ENCODE results near the gene ACAA1.
"Not testable (repeated sequence)": the region's sequence is repeated elsewhere in the genome, so short reads cannot be mapped to it uniquely, and the experiment has no call there.

DNA sequence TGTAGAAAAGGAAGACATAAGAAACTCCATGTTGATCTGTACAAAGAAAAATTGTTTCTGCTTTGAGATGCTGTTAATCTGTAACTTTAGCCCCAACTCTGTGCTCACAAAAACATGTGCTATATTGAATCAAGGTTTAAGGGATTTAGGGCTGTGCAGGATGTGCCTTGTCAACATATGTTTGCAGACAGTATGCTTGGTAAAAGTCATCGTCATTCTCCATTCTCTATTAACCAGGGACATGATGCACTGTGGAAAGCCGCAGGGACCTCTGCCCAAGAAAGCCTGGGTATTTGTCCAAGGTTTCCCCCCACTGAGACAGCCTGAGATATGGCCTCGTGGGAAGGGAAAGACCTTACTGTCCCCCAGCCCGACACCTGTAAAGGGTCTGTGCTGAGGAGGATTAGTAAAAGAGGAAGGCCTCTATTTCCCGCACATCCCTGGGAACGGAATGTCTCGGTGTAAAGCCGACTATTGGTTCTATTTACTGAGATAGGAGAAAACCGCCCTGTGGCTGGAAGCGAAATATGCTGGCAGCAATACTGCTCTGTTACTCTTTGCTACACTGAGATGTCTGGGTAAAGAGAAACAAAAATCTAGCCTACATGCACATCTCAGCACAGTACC lies 2.3 kb downstream of the ACAA1 start:
- TF ChIP-seq POLR2A (IDR thresholded peaks at IDR 0.05; ENCODE audit: insufficient read depth in 1 of 2, low read depth in 2 of 2, low read length in 2 of 2) (peak in 1 of 2 experiments; percentile 42; a peak in 1 of 4 replicates), FOXP1 (CRISPR knock-in tag; IDR thresholded peaks at IDR 0.05) (peak; percentile 55; the same call in 1 of the 2 replicates)
- TF ChIP-seq KDM1A (CRISPR knock-in tag; IDR thresholded peaks at IDR 0.05); FOXP1 (IDR thresholded peaks at IDR 0.05); POLR2AphosphoS2 (IDR thresholded peaks at IDR 0.05; ENCODE audit: low read depth, low read length); SMC3 (IDR thresholded peaks at IDR 0.05; ENCODE audit: low read length); MAX (IDR thresholded peaks at IDR 0.05); ZKSCAN1 (IDR thresholded peaks at IDR 0.05; ENCODE audit: low read length); TGIF2 (CRISPR knock-in tag; IDR thresholded peaks at IDR 0.05): not testable (repeated sequence)
